COLO829 (cell line): Measurements from ENCODE around the gene BLTP1.

Experiments
- DNase-seq: peaks from one replicate; pipeline ENCODE4 v3.0.0; 2012; ENCODE audit warnings: low spot score

The BLTP1 gene

GRCh38 chr4:122167369-122167768, 15.2 kb downstream of the BLTP1 start:
- no peak for DNase-seq

- DNase-seq: no peak
Observed at GRCh38 chr4:122170775-122171174, 18.6 kb downstream of the BLTP1 start.

GRCh38 chr4:122171323-122171722, 19.2 kb downstream of the BLTP1 start:
- DNase-seq: no peak

- DNase-seq: no peak
Observed at GRCh38 chr4:122172266-122172665, 20.1 kb downstream of the BLTP1 start.

GRCh38 chr4:122178961-122179360, 26.8 kb downstream of the BLTP1 start:
- DNase-seq: no peak

- no peak for DNase-seq
Observed at GRCh38 chr4:122195718-122196117, 43.6 kb downstream of the BLTP1 start.
